HepG2 (cell line): ENCODE results near the gene LATS2. TPM values are rescaled to one million over a fixed set of nuclear protein-coding genes. Genes with fewer than 3 reads are reported as not detected.

ENCODE experiments used
- GMEB2 ChIP-seq: IDR thresholded peaks from 2 replicates; pipeline ENCODE4 v1.6.1; 2016; ENCODE audit warnings: missing biosample characterization, missing genetic modification reagents, low read depth
- polyA plus RNA-seq, 8 experiments: library from polyadenylated mRNA; depleted of rRNA in 3 of 8; stranded (reverse) in 7 of 8; unstranded in 1 of 8; fragments of >200 nt; fragmentation: Illumina TruSeq in 4 of 8; extraction: Trizol in 4 of 8; gene quantifications; 2 replicates each; pipeline versions ENCODE4 v1.2.1 to v1.2.3, GENCODE V29; 2011 to 2016; ENCODE audit warnings: low read depth in 4 of 8, missing spikeins in 1 of 8, mixed read lengths in 1 of 8; ENCODE audit not compliant: insufficient read depth in 1 of 8
- small RNA-seq, 3 experiments: library from RNA; depleted of rRNA; stranded (forward); fragments of <200 nt; gene quantifications; one replicate each; pipeline ENCODE3, GENCODE V24; 2012; ENCODE audit warnings: low read depth in 2 of 3, low replicate concordance in 1 of 3; ENCODE audit not compliant: insufficient read length in 3 of 3, insufficient read depth in 2 of 3
- total RNA-seq, 5 experiments: library from RNA; depleted of rRNA; stranded (reverse); fragments of >200 nt; fragmentation: Illumina TruSeq; extraction: Trizol; gene quantifications; 2 replicates each; pipeline ENCODE4 v1.2.3, GENCODE V29; 2016; ENCODE audit warnings: low read depth in 1 of 5

The LATS2 gene
- total and polyA plus RNA-seq, 2 of the 13 experiments (the other 11 are each of a cell fraction or from before 2014, with no cell fraction given) = 7.3 to 8.5 TPM

- no peak for TF ChIP-seq GMEB2 (CRISPR knock-in tag)
Observed at GRCh38 chr13:20923272-20923671, 138.1 kb downstream of the LATS2 start (continued).

Small RNA genes lying within 50 kb of the gene (small RNA-seq; reads per million reads assigned to genes)
- gene PPIAP27 (0 reads per million in 3 experiments), gene RNU4-9P (0 reads per million in 3 experiments)

Other genes starting within 250 kb of the LATS2 start
- 24.8 and 41.5 TPM in 2 replicates for gene XPO4, start 158.8 kb downstream of the LATS2 start, total RNA-seq (2016; rRNA removed; fragmentation: Illumina TruSeq; extraction: Trizol)
- gene XPO4, start 158.8 kb downstream of the LATS2 start, polyA plus RNA-seq (2011; rRNA removed) = 7.0 and 8.4 TPM in 2 replicates
- gene SAP18, start 78.5 kb upstream of the LATS2 start, total RNA-seq (2016; rRNA removed; fragmentation: Illumina TruSeq; extraction: Trizol) = 173 and 251 TPM in 2 replicates
- gene SAP18, start 78.5 kb upstream of the LATS2 start, polyA plus RNA-seq (2011; rRNA removed) = 51.8 and 70.6 TPM in 2 replicates
- gene SKA3, start 115.0 kb upstream of the LATS2 start, total RNA-seq (2016; rRNA removed; fragmentation: Illumina TruSeq; extraction: Trizol) = 10.8 and 15.2 TPM in 2 replicates
- gene SKA3, start 115.0 kb upstream of the LATS2 start, polyA plus RNA-seq (2011; rRNA removed) = 3.5 and 7.2 TPM in 2 replicates
- 35.2 and 36.7 TPM in 2 replicates for gene MRPL57, start 115.1 kb upstream of the LATS2 start, total RNA-seq (2016; rRNA removed; fragmentation: Illumina TruSeq; extraction: Trizol)
- gene MRPL57, start 115.1 kb upstream of the LATS2 start, polyA plus RNA-seq (2011; rRNA removed) = 19.5 and 20.7 TPM in 2 replicates